Right lobe of liver (tissue), 6 donors: ENCODE data around the gene BIN2. TPM values are rescaled to one million over a fixed set of nuclear protein-coding genes. Genes with fewer than 3 reads are reported as not detected.

Source experiments
- ATAC-seq, 4 donors: fragments of 200-7000 bp; cut with Tn5 transposase; one replicate each; pipeline ENCODE4 v1.9.1; 2020; ENCODE audit warnings: mild to moderate bottlenecking in 4 of 4, moderate library complexity in 4 of 4
- DNase-seq, 3 donors: peaks; one replicate each; pipeline ENCODE4 v3.0.0-alpha.2; 2020
- H3K27ac ChIP-seq, 3 donors: fragments of 200-600 bp; one replicate each; pipeline ENCODE4 v1.8.0; 2022
- H3K27me3 ChIP-seq, 2 donors: fragments of 200-600 bp; one replicate each; pipeline ENCODE4 v1.8.0; 2022
- H3K36me3 ChIP-seq, 4 donors: fragments of 200-600 bp; sonication (generic) in 1 of 4; one replicate each; pipeline versions ENCODE4 v1.5.1 to v1.8.0; 2017 to 2022; ENCODE audit warnings: control low read depth in 1 of 4
- H3K4me1 ChIP-seq, 4 donors: fragments of 200-600 bp; sonication (generic) in 1 of 4; one replicate each; pipeline versions ENCODE4 v1.5.1 to v1.8.0; 2017 to 2022; ENCODE audit warnings: control low read depth in 1 of 4
- H3K4me3 ChIP-seq, 3 donors: fragments of 200-600 bp; one replicate each; pipeline ENCODE4 v1.8.0; 2022
- H3K9me3 ChIP-seq, 4 donors: fragments of 200-600 bp; sonication (generic) in 1 of 4; one replicate each; pipeline versions ENCODE4 v1.5.1 to v1.8.0; 2017 to 2022; ENCODE audit warnings: control low read depth in 1 of 4
- CTCF ChIP-seq, 4 donors: fragments of 200-600 bp in 3 of 4; fragments of 450-650 bp in 1 of 4; IDR thresholded peaks; one replicate each; pipeline versions ENCODE4 v1.5.1 to v1.8.0; 2016 to 2022; ENCODE audit warnings: antibody characterized with exemption in 4 of 4, mild to moderate bottlenecking in 2 of 4
- POLR2A ChIP-seq: fragments of 450-650 bp; IDR thresholded peaks from one replicate; pipeline ENCODE4 v1.6.1; 2017; ENCODE audit warnings: antibody characterized with exemption, mild to moderate bottlenecking
- WGBS: methylation state at CpG from one replicate; pipeline ENCODE4 v1.1.6; 2018; ENCODE audit warnings: low coverage, low lambda C conversion rate; ENCODE audit not compliant: insufficient coverage; ENCODE audit errors: missing lambda C conversion rate; 5-methylcytosine and 5-hydroxymethylcytosine counted together
- intact Hi-C, 2 donors: fragments of 100-400 bp; cut with DNase I; formaldehyde crosslinking; loops; one replicate each; pipeline versions ENCODE4 v1.11.2 to v1.14.1; 2022
- total RNA-seq, 6 experiments: library from RNA; depleted of rRNA in 2 of 6; stranded (reverse); fragments of >200 nt in 2 of 6; fragmentation: NEBNext Ultra II Directional in 3 of 6; extraction: Animal tissue kit (Norgen Biotek cat#: 25700) in 3 of 6; gene quantifications; one replicate each; pipeline versions ENCODE4 v1.1.0 to v1.2.4, GENCODE V29; 2016 to 2023
- donor health status: DM: no; HTN: yes; CAD: no.
- donor health status: DM: no; HTN: no; CAD: no.
- donor health status: DM: no; HTN: no; CAD: no.
- donor health status: DM: no; HTN: yes; CAD: no.
- donor health status: DM: no; HTN: yes; CAD: no.

Gene BIN2
- total RNA-seq, 6 experiments from 2014 or later, result 2.3 to 5.8 (median 3.7) TPM

- DNase-seq, result no peak
- no peaks in the 10 kb centered on the region for H3K36me3 ChIP-seq
- H3K27me3 ChIP-seq, result no peaks in the 10 kb centered on the region
- no peak for ATAC-seq
- H3K27ac ChIP-seq, result no peak overlapping the region
- TF ChIP-seq POLR2A, result no peak
- TF ChIP-seq CTCF (IDR thresholded peaks at IDR 0.05), result no peak
- H3K4me1 ChIP-seq, result no peaks in the 10 kb centered on the region
- no peak overlapping the region for H3K4me3 ChIP-seq
- WGBS, result 91% methylated on average over 2 of the region's 2 CpGs
- H3K9me3 ChIP-seq, result no peaks in the 10 kb centered on the region
- intact Hi-C loops, result no loop called here
Measured at GRCh38 chr12:51360315-51360714, 36.3 kb upstream of the BIN2 start.

DNA sequence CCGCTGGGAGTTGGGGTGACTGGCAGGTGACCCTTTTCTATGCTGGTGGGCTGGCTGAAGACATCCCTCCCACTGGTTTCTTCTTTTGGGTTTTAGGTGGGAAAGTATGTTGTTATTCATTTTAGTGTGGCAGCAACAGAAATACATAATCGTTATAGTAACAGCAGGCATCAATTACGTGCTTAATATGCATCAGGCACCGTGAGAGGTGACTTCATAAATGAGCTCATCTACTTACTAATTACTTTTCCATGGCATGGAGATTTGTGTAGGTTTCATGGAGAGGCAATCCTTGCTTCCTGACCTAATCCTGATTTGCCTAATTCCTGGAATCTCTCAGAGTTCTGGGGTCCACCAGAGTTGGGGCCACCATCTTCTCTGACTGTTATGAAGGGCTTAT is 35.9 kb upstream of the BIN2 start:
- intact Hi-C loops, result no loop called here

GRCh38 chr12:51358496-51358895 is 34.5 kb upstream of the BIN2 start:
- no peaks in the 10 kb centered on the region for H3K36me3 ChIP-seq
- H3K4me1 ChIP-seq, result no peaks in the 10 kb centered on the region
- no peaks in the 10 kb centered on the region for H3K9me3 ChIP-seq
- no peak for ATAC-seq
- intact Hi-C loops, result no loop called here
- WGBS, result 98% methylated on average over 6 of the region's 8 CpGs
- no peaks in the 10 kb centered on the region for H3K27me3 ChIP-seq
- DNase-seq, result no peak
- H3K27ac ChIP-seq, result no peak overlapping the region
- no peak overlapping the region for H3K4me3 ChIP-seq
- TF ChIP-seq CTCF (IDR thresholded peaks at IDR 0.05) (no peak), POLR2A (no peak)

More for the DNA sequence above, 35.9 kb upstream of the BIN2 start:
- no peak overlapping the region for H3K27ac ChIP-seq
- DNase-seq (no peak), ATAC-seq (no peak)
- H3K9me3 ChIP-seq, result no peaks in the 10 kb centered on the region
- H3K36me3 ChIP-seq, result no peaks in the 10 kb centered on the region
- WGBS, result 86% methylated on average over 3 of the region's 4 CpGs
- no peaks in the 10 kb centered on the region for H3K4me1 ChIP-seq
- H3K27me3 ChIP-seq, result no peaks in the 10 kb centered on the region
- no peak overlapping the region for H3K4me3 ChIP-seq
- TF ChIP-seq POLR2A, result no peak
- TF ChIP-seq CTCF (IDR thresholded peaks at IDR 0.05), result no peak

DNA sequence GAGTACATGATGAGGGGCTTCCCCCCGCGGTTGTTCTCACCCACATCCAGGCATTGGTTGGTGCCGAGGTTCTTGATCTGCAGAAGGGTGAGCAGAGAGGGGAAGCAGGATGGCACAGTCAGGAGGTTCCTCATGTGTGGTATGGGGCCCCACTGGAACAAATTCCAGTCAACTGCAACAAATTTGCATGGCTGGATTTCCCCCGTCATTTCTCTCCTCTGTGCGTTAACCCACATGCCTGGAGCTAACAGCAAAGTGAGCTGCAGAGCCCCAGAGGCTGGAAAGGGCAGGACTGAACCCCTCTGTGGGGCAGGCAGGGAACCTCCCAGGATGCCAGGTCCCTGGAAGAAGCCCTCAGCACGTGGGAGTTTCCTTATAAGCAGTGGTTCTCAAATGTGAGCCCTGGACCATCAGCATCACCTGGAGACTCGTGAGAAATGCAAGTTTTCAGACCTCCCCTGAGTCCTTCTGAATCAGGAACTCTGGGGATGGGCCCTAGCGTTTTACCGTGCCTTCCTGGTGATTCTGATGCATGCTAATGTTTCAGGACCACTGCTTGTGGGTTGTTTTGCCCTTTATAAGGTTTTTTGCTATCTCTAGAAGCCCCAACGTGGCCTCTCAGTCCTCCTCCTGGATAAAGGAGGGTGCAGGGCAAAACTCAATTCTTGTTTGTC is 33.5 kb upstream of the BIN2 start:
- no peak for ATAC-seq
- 87% methylated on average over 5 of the region's 10 CpGs for WGBS

More for the DNA sequence above, 33.5 kb upstream of the BIN2 start:
- intact Hi-C loops, result no loop called here
- H3K27ac ChIP-seq, result no peak overlapping the region
- no peaks in the 10 kb centered on the region for H3K9me3 ChIP-seq
- no peaks in the 10 kb centered on the region for H3K4me1 ChIP-seq
- TF ChIP-seq POLR2A (no peak), CTCF (IDR thresholded peaks at IDR 0.05) (no peak)
- no peaks in the 10 kb centered on the region for H3K27me3 ChIP-seq
- no peak for DNase-seq
- H3K36me3 ChIP-seq, result no peaks in the 10 kb centered on the region
- no peak overlapping the region for H3K4me3 ChIP-seq
